ENCODE results near the gene QPCTL.
A peak's percentile ranks its signal among the peaks of the same experiment; 100 is the strongest.

Gene QPCTL

GRCh38 chr19:45692187-45693105, at the start of gene QPCTL:
Gene QPCTL, plus strand, starts transcription at chr19:45692666. Its CDS starts 38 bp downstream, at chr19:45692704.
- peak; percentile 94 for DNase-seq

GRCh38 chr19:45643024-45643926, 49.2 kb upstream of the QPCTL start:
- DNase-seq, result peak; percentile 96

- DNase-seq, result no peak
Measured at GRCh38 chr19:45643927-45644771, 48.3 kb upstream of the QPCTL start.

GRCh38 chr19:45645068-45645630, 47.3 kb upstream of the QPCTL start:
- no peak for DNase-seq

- DNase-seq, result peak; percentile 61
Measured at GRCh38 chr19:45645631-45646344, 46.7 kb upstream of the QPCTL start.

- DNase-seq, result no peak
Measured at GRCh38 chr19:45646345-45646698, 46.1 kb upstream of the QPCTL start.

GRCh38 chr19:45650722-45651121, 41.7 kb upstream of the QPCTL start:
- DNase-seq, result no peak

- no peak for DNase-seq
Measured at GRCh38 chr19:45653634-45654033, 38.8 kb upstream of the QPCTL start.

GRCh38 chr19:45655073-45655472, 37.4 kb upstream of the QPCTL start:
- DNase-seq, result no peak

GRCh38 chr19:45657520-45658167, 34.8 kb upstream of the QPCTL start:
- no peak for DNase-seq

GRCh38 chr19:45659096-45659729, 33.3 kb upstream of the QPCTL start:
- no peak for DNase-seq

GRCh38 chr19:45660636-45661035, 31.8 kb upstream of the QPCTL start:
- DNase-seq, result no peak

GRCh38 chr19:45663800-45664199, 28.7 kb upstream of the QPCTL start:
- no peak for DNase-seq

- no peak for DNase-seq
Measured at GRCh38 chr19:45664575-45664974, 27.9 kb upstream of the QPCTL start.

GRCh38 chr19:45667620-45668341, 24.7 kb upstream of the QPCTL start, which contains the start of gene GIPR:
Gene GIPR, plus strand, starts transcription at chr19:45668221. Its CDS starts 1,300 bp downstream, at chr19:45669521.
- peak; percentile 62 for DNase-seq

- peak; percentile 56 for DNase-seq
Measured at GRCh38 chr19:45668342-45668871, 24.1 kb upstream of the QPCTL start.

GRCh38 chr19:45670670-45671453, 21.6 kb upstream of the QPCTL start:
- peak; percentile 44 for DNase-seq

GRCh38 chr19:45674946-45675345, 17.5 kb upstream of the QPCTL start:
- DNase-seq, result no peak

GRCh38 chr19:45676851-45677263, 15.6 kb upstream of the QPCTL start:
- DNase-seq, result peak; percentile 78
